Spleen (tissue), 11 donors: ENCODE data around the gene AAK1. TPM values are rescaled to one million over a fixed set of nuclear protein-coding genes. Genes with fewer than 3 reads are reported as not detected.
A peak's percentile ranks its signal among the peaks of the same experiment; 100 is the strongest.

Experiments
- DNase-seq: peaks from one replicate; pipeline ENCODE4 v3.0.0-alpha.2; 2020
- H3K27ac ChIP-seq, 8 donors: fragments of 200-600 bp; sonication (generic) in 7 of 8; 1 replicate in 4 of 8; 2 replicates in 4 of 8; pipeline versions ENCODE4 v1.5.0 to v1.8.0; 2016 to 2021; ENCODE audit warnings: inconsistent platforms in 4 of 8, mild to moderate bottlenecking in 4 of 8, moderate library complexity in 1 of 8
- H3K27me3 ChIP-seq, 7 donors: fragments of 200-600 bp; sonication (generic) in 6 of 7; replicated peaks in 1 of 7; 1 replicate in 4 of 7; 2 replicates in 3 of 7; pipeline versions ENCODE4 v1.5.0 to v1.8.0; 2016 to 2021; ENCODE audit warnings: inconsistent platforms in 3 of 7, mild to moderate bottlenecking in 1 of 7
- H3K36me3 ChIP-seq, 6 donors: fragments of 200-600 bp; sonication (generic) in 5 of 6; 1 replicate in 4 of 6; 2 replicates in 2 of 6; pipeline versions ENCODE4 v1.5.0 to v1.8.0; 2016 to 2021; ENCODE audit warnings: inconsistent platforms in 2 of 6
- H3K4me1 ChIP-seq, 6 donors: fragments of 200-600 bp; sonication (generic) in 5 of 6; 1 replicate in 3 of 6; 2 replicates in 3 of 6; pipeline versions ENCODE4 v1.5.0 to v1.8.0; 2016 to 2021; ENCODE audit warnings: inconsistent platforms in 3 of 6
- H3K4me3 ChIP-seq, 8 donors: fragments of 200-600 bp; sonication (generic) in 7 of 8; 1 replicate in 4 of 8; 2 replicates in 4 of 8; pipeline versions ENCODE4 v1.5.0 to v1.8.0; 2016 to 2021; ENCODE audit warnings: inconsistent platforms in 4 of 8, mild to moderate bottlenecking in 4 of 8, moderate library complexity in 2 of 8
- H3K9me3 ChIP-seq, 8 donors: fragments of 200-600 bp; sonication (generic) in 7 of 8; 1 replicate in 4 of 8; 2 replicates in 4 of 8; pipeline versions ENCODE4 v1.5.0 to v1.8.0; 2016 to 2021; ENCODE audit warnings: inconsistent platforms in 4 of 8
- CTCF ChIP-seq, 11 experiments: fragments of 200-600 bp in 7 of 11; fragments of 450-650 bp in 4 of 11; sonication (generic) in 4 of 11; IDR thresholded peaks in 8 of 11; conservative IDR thresholded peaks in 3 of 11; 1 replicate in 7 of 11; 2 replicates in 4 of 11; pipeline versions ENCODE4 v1.4.0 to v1.8.0; 2016 to 2021; ENCODE audit warnings: antibody characterized with exemption in 11 of 11, inconsistent platforms in 4 of 11, mild to moderate bottlenecking in 1 of 11
- POLR2A ChIP-seq, 3 donors: fragments of 450-650 bp; IDR thresholded peaks; one replicate each; pipeline ENCODE4 v1.5.1; 2017; ENCODE audit warnings: antibody characterized with exemption in 3 of 3, mild to moderate bottlenecking in 1 of 3
- POLR2AphosphoS5 ChIP-seq, 3 donors: sonication (generic); formaldehyde crosslinking; IDR thresholded peaks; one replicate each; pipeline ENCODE4 v1.5.1; 2017; ENCODE audit warnings: antibody characterized with exemption in 3 of 3
- WGBS, 5 donors: extraction: QIAGEN DNeasy Blood & Tissue Kit in 3 of 5; methylation state at CpG; one replicate each; pipeline versions ENCODE4 v1.1.5 to v1.1.7; 2013 to 2018; 5-methylcytosine and 5-hydroxymethylcytosine counted together
- intact Hi-C: fragments of 100-400 bp; cut with DNase I; formaldehyde crosslinking; loops from one replicate; pipeline ENCODE4 v1.15.0; 2023; ENCODE audit warnings: low total_unique reads
- polyA plus RNA-seq, 3 donors: library from polyadenylated mRNA; stranded (reverse); fragments of 200-250 nt; gene quantifications; one replicate each; pipeline ENCODE4 v1.2.1, GENCODE V29; 2013
- total RNA-seq, 7 donors: library from RNA; depleted of rRNA in 3 of 7; stranded (reverse); fragments of >200 nt in 3 of 7; fragmentation: NEBNext Ultra II Directional in 4 of 7; extraction: Animal tissue kit (Norgen Biotek cat#: 25700) in 4 of 7; gene quantifications; one replicate each; pipeline versions ENCODE4 v1.1.0 to v1.2.1, GENCODE V29; 2016 to 2021
- donor health status: healthy with polysubstance abuse.
- donor health status: DM: no; HTN: no; CAD: no; lungs with moderate emphysema.
- donor health status: DM: no; HTN: no; CAD: no.
- donor health status: Bipolar disorder and iron deficiency.
- donor health status: healthy.
- donor health status: DM: no; HTN: no; CAD: no.
- donor health status: DM: yes; HTN: yes; CAD: no.

The AAK1 gene
- total and polyA plus RNA-seq, 10 donors = 8.3 to 95.1 (median 69.1) TPM

- no peak for TF ChIP-seq POLR2AphosphoS5 (IDR thresholded peaks at IDR 0.05)
- Histone ChIP-seq H3K36me3 (peaks cover 0 to 4% (median 0%) of the 10 kb centered on the region in 6 donors), H3K27me3 (no peaks in the 10 kb centered on the region), H3K27ac (no peak overlapping the region), H3K4me3 (no peak overlapping the region), H3K9me3 (no peaks in the 10 kb centered on the region), H3K4me1 (peaks cover 4 to 74% (median 14%) of the 10 kb centered on the region in 6 donors)
- no peak for DNase-seq
- intact Hi-C loops = no loop called here
- 78 to 85% (median 82%) methylated on average over 4 of the region's 4 CpGs for WGBS, 5 donors
Measured at GRCh38 chr2:69600425-69600824, 43.1 kb downstream of the AAK1 start.

- no peak for TF ChIP-seq POLR2AphosphoS5 (IDR thresholded peaks at IDR 0.05)
- no peak for TF ChIP-seq POLR2A (IDR thresholded peaks at IDR 0.05)
- no peak for TF ChIP-seq CTCF (IDR thresholded peaks at IDR 0.05 in 8 of 11, conservative IDR thresholded peaks at IDR 0.05 in 3 of 11)
- intact Hi-C loops = no loop called here
- H3K4me1 ChIP-seq = peaks cover 4 to 62% (median 12%) of the 10 kb centered on the region in 6 donors
- peaks cover 0 to 4% (median 0%) of the 10 kb centered on the region in 6 donors for H3K36me3 ChIP-seq
- no peak overlapping the region for H3K4me3 ChIP-seq
- no peaks in the 10 kb centered on the region for H3K9me3 ChIP-seq
- no peaks in the 10 kb centered on the region for H3K27me3 ChIP-seq
- no peak overlapping the region for H3K27ac ChIP-seq
- 71 to 88% (median 81%) methylated on average over 5 of the region's 5 CpGs for WGBS, 5 donors
- no peak for DNase-seq
Measured at GRCh38 chr2:69597843-69598610, 45.5 kb downstream of the AAK1 start.

- Histone ChIP-seq H3K27ac (no peak overlapping the region), H3K36me3 (peaks cover 0 to 4% (median 0%) of the 10 kb centered on the region in 6 donors), H3K4me3 (peak overlapping the region in 1 of 8 donors; percentile 36), H3K4me1 (peaks cover 4 to 65% (median 13%) of the 10 kb centered on the region in 6 donors), H3K27me3 (no peaks in the 10 kb centered on the region), H3K9me3 (no peaks in the 10 kb centered on the region)
- no peak for TF ChIP-seq CTCF (IDR thresholded peaks at IDR 0.05 in 8 of 11, conservative IDR thresholded peaks at IDR 0.05 in 3 of 11)
- TF ChIP-seq POLR2AphosphoS5 (IDR thresholded peaks at IDR 0.05) = no peak
- no peak for TF ChIP-seq POLR2A (IDR thresholded peaks at IDR 0.05)
- DNase-seq = no peak
- 44 to 71% (median 56%) methylated on average over 5 of the region's 5 CpGs for WGBS, 5 donors
- intact Hi-C loops = no loop called here
Measured at GRCh38 chr2:69597105-69597504, 46.4 kb downstream of the AAK1 start.

GRCh38 chr2:69594341-69594740 lies 49.2 kb downstream of the AAK1 start:
- TF ChIP-seq POLR2A (IDR thresholded peaks at IDR 0.05) = no peak
- no peak for TF ChIP-seq CTCF (IDR thresholded peaks at IDR 0.05 in 8 of 11, conservative IDR thresholded peaks at IDR 0.05 in 3 of 11)
- TF ChIP-seq POLR2AphosphoS5 (IDR thresholded peaks at IDR 0.05) = no peak
- H3K4me3 ChIP-seq = no peak overlapping the region
- H3K9me3 ChIP-seq = no peaks in the 10 kb centered on the region
- no peak for DNase-seq
- H3K27ac ChIP-seq = no peak overlapping the region
- 87 to 94% (median 92%) methylated on average over 3 of the region's 3 CpGs for WGBS, 5 donors
- intact Hi-C loops = no loop called here
- no peaks in the 10 kb centered on the region for H3K27me3 ChIP-seq
- peaks cover 4 to 68% (median 18%) of the 10 kb centered on the region in 6 donors for H3K4me1 ChIP-seq
- no peaks in the 10 kb centered on the region for H3K36me3 ChIP-seq
